MM.1S (cell line): ENCODE data around the gene GAK.

ENCODE experiments used
- DNase-seq: peaks from one replicate; pipeline ENCODE4 v3.0.0-alpha.2; 2015
- H2AFZ ChIP-seq: fragments of 300-600 bp; sonication (generic); 2 replicates; pipeline ENCODE4 v1.6.0; 2016; ENCODE audit warnings: antibody characterized with exemption, low read length
- H3F3A ChIP-seq: fragments of 300-600 bp; sonication (generic); 2 replicates; pipeline ENCODE4 v1.6.1; 2016; ENCODE audit warnings: mild to moderate bottlenecking, antibody characterized with exemption, low read length, moderate library complexity, mixed read lengths; ENCODE audit not compliant: insufficient read depth
- H3K27ac ChIP-seq: fragments of 300-600 bp; sonication (generic); 2 replicates; pipeline ENCODE4 v1.5.1; 2016; ENCODE audit warnings: mild to moderate bottlenecking, low read length
- H3K27me3 ChIP-seq: fragments of 300-600 bp; sonication (generic); replicated peaks from 2 replicates; pipeline ENCODE4 v1.6.0; 2016; ENCODE audit warnings: low read length; ENCODE audit not compliant: insufficient read depth
- H3K36me3 ChIP-seq: fragments of 300-600 bp; sonication (generic); replicated peaks from 2 replicates; pipeline ENCODE4 v1.6.1; 2016; ENCODE audit warnings: mild to moderate bottlenecking, low read length, mixed read lengths; ENCODE audit not compliant: insufficient read depth
- H3K4me1 ChIP-seq: fragments of 300-600 bp; sonication (generic); 2 replicates; pipeline ENCODE4 v1.6.1; 2016; ENCODE audit warnings: low read length, mixed read lengths
- H3K4me2 ChIP-seq: fragments of 300-600 bp; sonication (generic); 2 replicates; pipeline ENCODE4 v1.6.0; 2016; ENCODE audit warnings: low read depth, low read length
- H3K4me3 ChIP-seq: fragments of 300-600 bp; sonication (generic); 2 replicates; pipeline ENCODE4 v1.5.1; 2016; ENCODE audit warnings: low read length, mixed read lengths
- H3K79me2 ChIP-seq: fragments of 300-600 bp; sonication (generic); 2 replicates; pipeline ENCODE4 v1.6.1; 2016; ENCODE audit warnings: mixed run types, low read length, mixed read lengths
- H3K9ac ChIP-seq: fragments of 300-600 bp; sonication (generic); 2 replicates; pipeline ENCODE4 v1.6.1; 2016; ENCODE audit warnings: low read length, mixed read lengths
- H3K9me2 ChIP-seq: fragments of 300-600 bp; sonication (generic); replicated peaks from 2 replicates; pipeline ENCODE4 v1.6.1; 2016; ENCODE audit warnings: mild to moderate bottlenecking, low read length, mixed read lengths; ENCODE audit not compliant: insufficient read depth
- H3K9me3 ChIP-seq: fragments of 300-600 bp; sonication (generic); replicated peaks from 2 replicates; pipeline ENCODE4 v1.6.1; 2016; ENCODE audit warnings: mild to moderate bottlenecking, low read length, mixed read lengths; ENCODE audit not compliant: insufficient read depth
- H4K20me1 ChIP-seq: fragments of 300-600 bp; sonication (generic); 2 replicates; pipeline ENCODE4 v1.6.1; 2016; ENCODE audit warnings: mild to moderate bottlenecking, low read length, moderate library complexity, mixed read lengths; ENCODE audit not compliant: insufficient read depth
- CTCF ChIP-seq: fragments of 300-600 bp; sonication (generic); IDR thresholded peaks from 2 replicates; pipeline ENCODE4 v1.5.1; 2016; ENCODE audit warnings: antibody characterized with exemption, low read length, mixed read lengths
- EZH2 ChIP-seq: fragments of 300-600 bp; sonication (generic); optimal IDR thresholded peaks from 2 replicates; pipeline ENCODE3; 2017; ENCODE audit warnings: low read depth, mild to moderate bottlenecking, antibody characterized with exemption, low read length, mixed read lengths
- EZH2phosphoT487 ChIP-seq: fragments of 300-600 bp; sonication (generic); IDR thresholded peaks from 2 replicates; pipeline ENCODE4 v1.6.1; 2018; ENCODE audit warnings: antibody characterized with exemption, low read length

GAK gene

GRCh38 chr4:964346-965025, 32.4 kb upstream of the GAK start:
- no peak overlapping the region for H2AFZ ChIP-seq
- no peak overlapping the region for H3K4me3 ChIP-seq
- H3K27me3 ChIP-seq: no peaks in the 10 kb centered on the region
- no peak for DNase-seq
- no peaks in the 10 kb centered on the region for H3F3A ChIP-seq
- H3K4me2 ChIP-seq: no peak overlapping the region
- H3K9me2 ChIP-seq: no peaks in the 10 kb centered on the region
- H3K9ac ChIP-seq: no peak overlapping the region
- H3K9me3 ChIP-seq: no peaks in the 10 kb centered on the region
- H3K79me2 ChIP-seq: no peaks in the 10 kb centered on the region
- no peaks in the 10 kb centered on the region for H3K36me3 ChIP-seq
- no peaks in the 10 kb centered on the region for H4K20me1 ChIP-seq
- H3K4me1 ChIP-seq: no peaks in the 10 kb centered on the region
- no peak overlapping the region for H3K27ac ChIP-seq
- TF ChIP-seq EZH2phosphoT487: no peak
- no peak for TF ChIP-seq CTCF

- no peaks in the 10 kb centered on the region for H3K36me3 ChIP-seq
- H3K79me2 ChIP-seq: no peaks in the 10 kb centered on the region
- no peaks in the 10 kb centered on the region for H4K20me1 ChIP-seq
- no peak for DNase-seq
- TF ChIP-seq EZH2phosphoT487 (no peak), EZH2 (no peak), CTCF (no peak)
- no peak overlapping the region for H3K4me2 ChIP-seq
- H3K9ac ChIP-seq: no peak overlapping the region
- H3K4me3 ChIP-seq: no peak overlapping the region
- H3K27me3 ChIP-seq: no peaks in the 10 kb centered on the region
- no peak overlapping the region for H3K27ac ChIP-seq
- no peaks in the 10 kb centered on the region for H3K4me1 ChIP-seq
- H3F3A ChIP-seq: no peaks in the 10 kb centered on the region
- H3K9me2 ChIP-seq: no peaks in the 10 kb centered on the region
- H3K9me3 ChIP-seq: no peaks in the 10 kb centered on the region
- no peak overlapping the region for H2AFZ ChIP-seq
These were observed 31.4 kb upstream of the GAK start for GRCh38 chr4:963276-964225.

DNA sequence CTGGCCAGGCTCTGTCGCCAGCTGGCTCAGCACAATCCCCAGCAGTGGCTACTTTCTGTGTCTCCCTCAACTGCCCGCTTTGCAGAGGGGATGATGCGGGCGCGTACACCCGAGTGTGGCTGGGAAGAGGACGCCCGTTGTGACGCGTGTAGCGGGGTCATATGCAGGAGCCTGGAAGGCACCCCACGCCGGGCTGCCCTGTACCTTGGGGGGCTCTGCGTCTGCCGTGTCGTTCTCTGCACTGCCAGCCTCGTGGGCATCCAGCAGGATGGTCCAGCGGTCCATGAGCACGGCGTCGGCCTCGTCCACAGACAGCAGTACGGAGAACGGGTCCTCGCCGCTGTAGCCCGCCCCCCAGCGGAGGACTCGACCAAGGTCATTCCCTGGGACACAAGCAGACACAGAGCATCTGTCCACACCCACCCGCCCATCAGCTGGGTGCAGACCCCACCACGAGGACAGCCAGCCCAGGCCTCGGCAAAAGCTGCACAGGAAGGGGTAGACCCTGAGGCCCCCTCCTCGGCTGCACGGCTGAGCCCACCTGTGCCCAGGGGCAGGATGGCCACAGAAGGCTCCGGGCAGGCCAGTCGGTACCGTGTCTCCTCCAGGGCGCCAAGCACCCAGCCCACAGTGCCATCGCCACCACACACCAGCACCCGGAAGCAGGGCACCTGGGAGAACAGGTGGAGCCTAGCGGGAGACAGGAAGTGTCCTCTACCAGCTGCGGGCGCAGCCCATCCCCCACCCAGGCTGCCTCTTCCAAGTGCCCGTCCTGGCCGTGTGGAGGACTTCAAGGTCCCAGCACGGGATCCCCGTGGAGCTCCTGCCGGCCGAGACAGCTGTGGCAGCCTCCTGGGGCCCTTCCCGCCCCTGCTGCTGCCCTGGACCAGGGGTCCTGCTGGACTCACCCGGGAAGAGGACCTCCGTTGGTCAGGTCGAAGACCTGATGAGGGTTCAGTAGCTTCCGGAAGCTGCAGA, 30.4 kb upstream of the GAK start:
- TF ChIP-seq EZH2 (no peak), CTCF (no peak), EZH2phosphoT487 (no peak)
- no peaks in the 10 kb centered on the region for H3K27me3 ChIP-seq
- H4K20me1 ChIP-seq: no peaks in the 10 kb centered on the region
- no peak overlapping the region for H3K4me2 ChIP-seq
- no peaks in the 10 kb centered on the region for H3K79me2 ChIP-seq
- no peaks in the 10 kb centered on the region for H3K9me3 ChIP-seq
- no peaks in the 10 kb centered on the region for H3K9me2 ChIP-seq
- H3K4me3 ChIP-seq: no peak overlapping the region
- no peaks in the 10 kb centered on the region for H3K4me1 ChIP-seq
- no peak overlapping the region for H2AFZ ChIP-seq
- no peak overlapping the region for H3K27ac ChIP-seq
- no peaks in the 10 kb centered on the region for H3F3A ChIP-seq
- no peak for DNase-seq
- H3K9ac ChIP-seq: no peak overlapping the region
- H3K36me3 ChIP-seq: no peaks in the 10 kb centered on the region
